Vagina (tissue), 2 donors: ENCODE data around the gene ZNF613. TPM values are rescaled to one million over a fixed set of nuclear protein-coding genes. Genes with fewer than 3 reads are reported as not detected.

Experiments used
- DNase-seq, 2 donors: peaks; one replicate each; pipeline ENCODE4 v3.0.0-alpha.2; 2017; ENCODE audit errors: extremely low spot score in 2 of 2
- H3K27ac ChIP-seq: fragments of 200-600 bp; sonication (generic); one replicate; pipeline ENCODE4 v1.5.1; 2019
- H3K27me3 ChIP-seq: fragments of 200-600 bp; sonication (generic); one replicate; pipeline ENCODE4 v1.5.1; 2019
- H3K36me3 ChIP-seq, 2 donors: fragments of 200-600 bp; sonication (generic); one replicate each; pipeline ENCODE4 v1.5.1; 2017 to 2019
- H3K4me1 ChIP-seq: fragments of 200-600 bp; sonication (generic); one replicate; pipeline ENCODE4 v1.5.1; 2019
- H3K4me3 ChIP-seq, 2 donors: fragments of 200-600 bp; sonication (generic); 1 replicate in 1 of 2; 2 replicates in 1 of 2; pipeline ENCODE4 v1.5.1; 2016 to 2019
- H3K9me3 ChIP-seq: fragments of 200-600 bp; sonication (generic); one replicate; pipeline ENCODE4 v1.5.1; 2019
- CTCF ChIP-seq, 3 experiments: fragments of 450-650 bp in 2 of 3; fragments of 200-600 bp in 1 of 3; sonication (generic) in 1 of 3; IDR thresholded peaks; one replicate each; pipeline ENCODE4 v1.5.1; 2017 to 2019; ENCODE audit warnings: antibody characterized with exemption in 3 of 3, mild to moderate bottlenecking in 2 of 3, moderate library complexity in 2 of 3
- POLR2A ChIP-seq, 2 donors: fragments of 450-650 bp; IDR thresholded peaks; one replicate each; pipeline ENCODE4 v1.6.1; 2017; ENCODE audit warnings: antibody characterized with exemption in 2 of 2, mild to moderate bottlenecking in 2 of 2, moderate library complexity in 2 of 2
- POLR2AphosphoS5 ChIP-seq, 2 donors: sonication (generic); formaldehyde crosslinking; IDR thresholded peaks; one replicate each; pipeline ENCODE4 v1.9.0; 2017; ENCODE audit warnings: antibody characterized with exemption in 2 of 2, mild to moderate bottlenecking in 2 of 2, low read depth in 1 of 2; ENCODE audit not compliant: insufficient read depth in 1 of 2
- intact Hi-C: fragments of 100-400 bp; cut with DNase I; formaldehyde crosslinking; loops from one replicate; pipeline ENCODE4 v1.15.1; 2023
- total RNA-seq: library from RNA; depleted of rRNA; stranded (reverse); fragments of >200 nt; gene quantifications from one replicate; pipeline ENCODE4 v1.2.3, GENCODE V29; 2016

The ZNF613 gene
- total RNA-seq, 1 donor from 2014 or later, result 4.2 TPM

DNA sequence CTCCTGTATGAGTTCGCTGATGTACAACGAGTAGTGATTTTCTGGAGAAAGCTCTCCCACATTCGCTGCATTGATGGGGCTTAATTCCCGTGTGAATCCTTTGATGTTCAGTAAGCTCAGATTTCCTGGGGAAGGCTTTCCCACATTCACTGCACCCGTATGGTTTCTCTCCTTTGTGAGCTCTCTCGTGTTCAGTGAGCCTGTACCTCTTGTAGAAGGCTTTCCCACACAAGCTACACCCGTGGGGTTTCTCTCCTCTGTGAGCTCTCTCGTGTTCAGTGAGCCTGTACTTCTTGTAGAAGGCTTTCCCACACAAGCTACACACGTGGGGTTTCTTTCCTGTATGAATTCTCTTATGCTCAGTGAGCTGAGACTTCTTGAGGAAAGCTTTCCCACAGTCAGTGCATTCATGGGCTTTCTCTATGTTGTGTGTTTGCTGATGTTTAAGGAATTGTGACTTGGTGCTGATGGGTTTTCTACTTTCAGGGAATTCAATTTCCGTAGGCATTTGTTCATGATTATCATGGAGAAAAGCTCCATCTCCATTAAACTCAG, 36.0 kb upstream of the ZNF613 start:
- Histone ChIP-seq H3K36me3 (peaks cover 24 to 77% of the 10 kb centered on the region in 2 donors), H3K4me1 (peaks cover 6% of the 10 kb centered on the region), H3K4me3 (no peak overlapping the region), H3K9me3 (peaks cover 71% of the 10 kb centered on the region), H3K27ac (no peak overlapping the region), H3K27me3 (no peaks in the 10 kb centered on the region)
- intact Hi-C loops, result no loop called here
- no peak for DNase-seq
- no peak for TF ChIP-seq POLR2AphosphoS5 (IDR thresholded peaks at IDR 0.05; ENCODE audit: insufficient read depth in 1 of 2, low read depth in 1 of 2)
- no peak for TF ChIP-seq CTCF (IDR thresholded peaks at IDR 0.05)
- TF ChIP-seq POLR2A (IDR thresholded peaks at IDR 0.05), result no peak

- Histone ChIP-seq H3K9me3 (peaks cover 20% of the 10 kb centered on the region), H3K4me3 (no peak overlapping the region), H3K36me3 (peaks cover 0 to 56% of the 10 kb centered on the region in 2 donors), H3K27ac (no peak overlapping the region), H3K27me3 (no peaks in the 10 kb centered on the region), H3K4me1 (peaks cover 15% of the 10 kb centered on the region)
- intact Hi-C loops, result loop anchor here (2.0 kb wide), 1 partner anchor 21 kb away; no protein-coding TSS in a partner anchor
- no peak for DNase-seq
- TF ChIP-seq POLR2AphosphoS5 (IDR thresholded peaks at IDR 0.05; ENCODE audit: insufficient read depth in 1 of 2, low read depth in 1 of 2) (no peak), CTCF (IDR thresholded peaks at IDR 0.05) (no peak), POLR2A (IDR thresholded peaks at IDR 0.05) (no peak)
Measured at GRCh38 chr19:51901860-51902259, 25.4 kb upstream of the ZNF613 start.

- Histone ChIP-seq H3K36me3 (peaks cover 0 to 43% of the 10 kb centered on the region in 2 donors), H3K27ac (no peak overlapping the region), H3K27me3 (no peaks in the 10 kb centered on the region), H3K9me3 (peaks cover 16% of the 10 kb centered on the region), H3K4me1 (peaks cover 15% of the 10 kb centered on the region), H3K4me3 (peak overlapping the region; percentile 73)
- intact Hi-C loops, result no loop called here
- DNase-seq, result no peak
- TF ChIP-seq POLR2A (IDR thresholded peaks at IDR 0.05) (no peak), CTCF (IDR thresholded peaks at IDR 0.05) (no peak), POLR2AphosphoS5 (IDR thresholded peaks at IDR 0.05; ENCODE audit: insufficient read depth in 1 of 2, low read depth in 1 of 2) (no peak)
Measured at GRCh38 chr19:51903192-51903591, 24.1 kb upstream of the ZNF613 start.

DNA sequence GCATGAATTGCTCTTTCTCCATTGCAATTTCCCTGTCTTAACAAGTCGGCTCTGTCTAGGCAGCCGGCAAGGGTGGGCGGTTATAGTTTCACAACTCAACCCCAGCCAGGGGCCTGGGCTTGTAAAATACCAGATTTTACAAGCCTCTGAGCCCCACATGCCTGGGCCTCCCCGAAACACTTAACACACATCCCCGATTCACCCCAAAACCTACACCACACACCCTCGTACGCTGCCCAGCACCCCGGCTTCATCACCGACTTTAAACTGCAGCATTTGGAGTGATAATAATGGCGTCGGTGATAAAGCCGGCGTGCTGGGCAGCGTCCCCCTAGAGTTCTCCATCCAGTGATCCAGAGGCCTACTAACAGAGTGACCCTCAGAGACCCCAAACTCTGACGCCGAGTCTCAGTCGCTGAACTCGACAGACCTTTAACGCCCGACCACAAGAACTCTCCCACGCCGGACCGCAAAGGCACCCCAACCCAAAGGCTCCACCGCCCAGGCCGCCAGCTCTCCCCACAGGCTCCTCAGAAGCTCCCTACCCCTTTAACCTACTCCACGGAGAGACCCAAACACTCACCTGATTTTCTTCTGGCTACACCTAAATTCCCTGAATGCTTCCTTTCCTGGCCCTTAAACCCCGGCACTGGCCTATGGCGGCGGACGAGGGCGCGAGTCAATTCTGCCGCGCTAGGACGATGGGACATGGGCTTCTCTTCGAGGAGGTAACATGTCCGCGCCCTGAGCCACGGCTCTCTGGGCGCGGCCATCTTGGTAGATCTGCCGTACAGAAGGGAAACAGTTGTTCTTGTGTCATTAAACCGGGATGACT, 22.7 kb upstream of the ZNF613 start, which contains the start of gene ZNF649:
Gene ZNF649 (minus strand): TSS at position 687 of the 835 bp plus-strand sequence. CDS start 4,910 bp downstream, outside the sequence.
- DNase-seq, result no peak
- H3K36me3 ChIP-seq, result peaks cover 0 to 29% of the 10 kb centered on the region in 2 donors

More for the DNA sequence above, 22.7 kb upstream of the ZNF613 start, which contains the start of gene ZNF649:
- no peak for TF ChIP-seq CTCF (IDR thresholded peaks at IDR 0.05)
- no peak for TF ChIP-seq POLR2A (IDR thresholded peaks at IDR 0.05)
- TF ChIP-seq POLR2AphosphoS5 (IDR thresholded peaks at IDR 0.05; ENCODE audit: insufficient read depth in 1 of 2, low read depth in 1 of 2), result peak; percentile 73 to 74
- Histone ChIP-seq H3K4me1 (peaks cover 15% of the 10 kb centered on the region), H3K4me3 (peak within 1 kb of the TSS; percentile 73), H3K27ac (peak within 1 kb of the TSS; percentile 80), H3K27me3 (no peaks in the 10 kb centered on the region), H3K9me3 (peaks cover 11% of the 10 kb centered on the region)
- intact Hi-C loops, result no loop called here
